Activated T-cell treated with anti-CD3 and anti-CD28 coated beads for 48 hours (primary cell): ENCODE measurements around the gene TSHZ2.
"Not testable (repeated sequence)": the region's sequence is repeated elsewhere in the genome, so short reads cannot be mapped to it uniquely, and the experiment has no call there.

Experiments
- DNase-seq: peaks from one replicate; pipeline ENCODE4 v3.0.0-alpha.2; 2020; ENCODE audit warnings: low read depth

The TSHZ2 gene

GRCh38 chr20:53084408-53084997 is 112.3 kb downstream of the TSHZ2 start:
- DNase-seq: no peak

- DNase-seq: no peak
These were observed 113.6 kb downstream of the TSHZ2 start for GRCh38 chr20:53085720-53086119.

- no peak for DNase-seq
These were observed 115.0 kb downstream of the TSHZ2 start for GRCh38 chr20:53087037-53087777.

- DNase-seq: no peak
These were observed 116.6 kb downstream of the TSHZ2 start for GRCh38 chr20:53088786-53089185.

GRCh38 chr20:53089851-53090250 is 117.7 kb downstream of the TSHZ2 start:
- not testable (repeated sequence) for DNase-seq

- DNase-seq: no peak
These were observed 119.6 kb downstream of the TSHZ2 start for GRCh38 chr20:53091789-53092188.

- no peak for DNase-seq
These were observed 120.7 kb downstream of the TSHZ2 start for GRCh38 chr20:53092772-53093300.

GRCh38 chr20:53097371-53097770 is 125.2 kb downstream of the TSHZ2 start:
- no peak for DNase-seq

GRCh38 chr20:53097791-53098190 is 125.6 kb downstream of the TSHZ2 start:
- no peak for DNase-seq

- no peak for DNase-seq
These were observed 126.5 kb downstream of the TSHZ2 start for GRCh38 chr20:53098621-53099020.

GRCh38 chr20:53099856-53100255 is 127.7 kb downstream of the TSHZ2 start:
- DNase-seq: no peak

GRCh38 chr20:53100476-53100911 is 128.3 kb downstream of the TSHZ2 start:
- DNase-seq: no peak

GRCh38 chr20:53101992-53102760 is 130.0 kb downstream of the TSHZ2 start:
- no peak for DNase-seq

GRCh38 chr20:53103124-53103523 is 131.0 kb downstream of the TSHZ2 start:
- DNase-seq: no peak

GRCh38 chr20:53104884-53105283 is 132.7 kb downstream of the TSHZ2 start:
- DNase-seq: no peak

- DNase-seq: no peak
These were observed 144.6 kb downstream of the TSHZ2 start for GRCh38 chr20:53116733-53117132.

GRCh38 chr20:53122853-53123252 is 150.7 kb downstream of the TSHZ2 start:
- no peak for DNase-seq

GRCh38 chr20:53124075-53124551 is 152.0 kb downstream of the TSHZ2 start:
- no peak for DNase-seq

GRCh38 chr20:53124803-53125202 is 152.6 kb downstream of the TSHZ2 start:
- no peak for DNase-seq

- DNase-seq: no peak
These were observed 154.0 kb downstream of the TSHZ2 start for GRCh38 chr20:53126185-53126584.

- DNase-seq: no peak
These were observed 154.9 kb downstream of the TSHZ2 start for GRCh38 chr20:53127027-53127426.

GRCh38 chr20:53128004-53128403 is 155.8 kb downstream of the TSHZ2 start:
- DNase-seq: no peak

- no peak for DNase-seq
These were observed 157.4 kb downstream of the TSHZ2 start for GRCh38 chr20:53129563-53129962.
